KOPT-K1 (cell line): ENCODE measurements around the gene MAN2A2.
A peak's percentile ranks its signal among the peaks of the same experiment; 100 is the strongest.

ENCODE experiments used
- H3K27ac ChIP-seq: fragments of 200-600 bp; sonication (generic); 2 replicates; pipeline ENCODE4 v1.5.1; 2016; ENCODE audit warnings: antibody characterized with exemption, mild to moderate bottlenecking, low read depth, low read length; ENCODE audit not compliant: poor library complexity, severe bottlenecking
- H3K36me3 ChIP-seq: fragments of 200-600 bp; sonication (generic); 2 replicates; pipeline ENCODE4 v1.5.1; 2017; ENCODE audit warnings: antibody characterized with exemption, mild to moderate bottlenecking, low read length, moderate library complexity; ENCODE audit not compliant: insufficient read depth
- H3K9me3 ChIP-seq: fragments of 200-600 bp; sonication (generic); 2 replicates; pipeline ENCODE4 v1.5.1; 2017; ENCODE audit warnings: antibody characterized with exemption, low read length, mild to moderate bottlenecking; ENCODE audit not compliant: insufficient read depth, poor library complexity, severe bottlenecking

Gene MAN2A2

DNA sequence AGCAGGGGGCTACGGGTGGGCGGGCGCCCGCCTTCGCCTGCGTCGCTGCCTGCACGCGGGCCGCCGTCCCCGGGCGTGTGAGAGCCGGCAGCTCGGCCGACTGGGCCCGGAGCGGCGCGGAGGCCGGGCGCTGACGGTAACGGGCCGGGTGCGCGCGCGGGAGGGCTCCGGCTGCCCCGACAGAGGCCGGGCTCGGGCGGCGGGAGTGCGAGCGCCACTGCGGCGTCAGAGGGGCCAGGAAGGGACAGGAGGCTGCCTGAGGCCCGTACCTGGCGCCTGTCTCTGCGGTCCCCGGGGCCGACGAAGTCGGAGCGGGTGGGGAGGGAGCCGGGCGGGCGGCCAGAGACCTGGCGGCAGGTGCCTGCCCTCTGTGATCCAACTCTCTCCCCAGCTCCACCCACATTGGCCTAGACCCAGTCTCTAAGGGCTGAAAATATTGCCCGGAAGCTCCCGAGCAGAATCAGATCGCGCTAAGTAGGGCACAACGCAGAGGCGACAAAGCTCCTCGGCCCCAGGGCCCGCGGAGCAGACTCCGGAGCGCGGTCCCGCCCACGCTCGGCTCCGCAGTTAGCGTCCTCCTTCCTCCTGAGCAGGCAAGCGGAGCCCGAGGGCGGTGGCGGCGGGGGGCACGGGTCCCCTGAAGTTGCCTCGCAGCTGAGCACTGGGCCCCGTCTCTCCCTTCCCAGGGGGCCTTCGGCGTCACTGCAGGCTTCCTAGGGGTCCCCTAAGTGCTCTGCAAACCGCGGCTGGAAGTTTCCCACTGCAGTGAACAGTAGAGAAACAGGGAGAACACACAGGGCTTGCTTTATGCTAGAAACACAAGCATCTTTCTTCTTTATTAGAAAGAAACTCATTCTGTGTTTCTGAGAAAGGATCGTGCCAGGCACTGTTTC, at the start of gene MAN2A2:
Gene MAN2A2 (plus strand): TSS at position 463 of the 893 bp plus-strand sequence. CDS start 906 bp downstream, outside the sequence.
- H3K27ac ChIP-seq = peak within 1 kb of the TSS; percentile 67
- H3K9me3 ChIP-seq = no peaks in the 10 kb centered on the region
- peaks cover 35% of the 10 kb centered on the region for H3K36me3 ChIP-seq

DNA sequence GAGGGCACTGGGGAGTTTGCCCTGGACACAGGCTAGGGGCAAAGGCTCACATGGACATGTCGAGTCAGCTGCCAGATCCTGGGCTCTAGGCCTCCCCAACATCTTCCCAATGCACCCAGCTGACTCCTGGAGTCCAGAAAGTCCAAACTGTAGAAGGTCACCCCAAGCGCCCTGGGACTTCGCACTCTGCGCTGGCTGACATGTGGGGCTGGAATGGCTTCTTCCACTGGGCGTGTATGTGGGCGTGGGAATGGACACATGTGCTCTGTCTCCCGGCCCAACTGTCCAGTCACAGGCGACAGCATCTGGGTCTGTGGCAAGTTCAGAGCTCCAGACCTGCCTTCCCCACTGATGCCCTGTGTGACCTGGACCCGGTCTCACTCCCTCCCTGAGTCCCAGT, 48.0 kb upstream of the MAN2A2 start:
- Histone ChIP-seq H3K36me3 (no peaks in the 10 kb centered on the region), H3K27ac (no peak overlapping the region), H3K9me3 (no peaks in the 10 kb centered on the region)

DNA sequence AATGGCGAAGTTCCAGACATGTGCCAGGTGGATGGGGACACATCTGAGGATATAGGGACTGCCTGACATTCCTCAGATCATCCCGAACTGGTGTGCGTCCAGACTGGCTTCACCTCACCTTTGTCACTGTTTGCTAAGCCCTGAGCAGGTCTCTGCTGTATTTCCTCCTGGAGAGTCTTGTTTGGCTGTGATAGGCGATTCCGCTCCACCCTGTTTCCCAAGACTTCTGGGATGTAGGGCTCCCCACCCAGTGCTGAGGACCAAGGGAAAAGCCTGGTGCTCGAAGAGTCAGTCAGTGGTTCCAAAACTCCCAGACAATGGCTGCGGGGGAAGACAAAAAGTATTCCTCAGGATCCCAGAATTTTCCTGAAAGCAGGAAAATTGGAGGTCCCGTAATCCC, 45.8 kb upstream of the MAN2A2 start:
- H3K9me3 ChIP-seq = no peaks in the 10 kb centered on the region
- peak overlapping the region; percentile 58 for H3K27ac ChIP-seq
- no peaks in the 10 kb centered on the region for H3K36me3 ChIP-seq

DNA sequence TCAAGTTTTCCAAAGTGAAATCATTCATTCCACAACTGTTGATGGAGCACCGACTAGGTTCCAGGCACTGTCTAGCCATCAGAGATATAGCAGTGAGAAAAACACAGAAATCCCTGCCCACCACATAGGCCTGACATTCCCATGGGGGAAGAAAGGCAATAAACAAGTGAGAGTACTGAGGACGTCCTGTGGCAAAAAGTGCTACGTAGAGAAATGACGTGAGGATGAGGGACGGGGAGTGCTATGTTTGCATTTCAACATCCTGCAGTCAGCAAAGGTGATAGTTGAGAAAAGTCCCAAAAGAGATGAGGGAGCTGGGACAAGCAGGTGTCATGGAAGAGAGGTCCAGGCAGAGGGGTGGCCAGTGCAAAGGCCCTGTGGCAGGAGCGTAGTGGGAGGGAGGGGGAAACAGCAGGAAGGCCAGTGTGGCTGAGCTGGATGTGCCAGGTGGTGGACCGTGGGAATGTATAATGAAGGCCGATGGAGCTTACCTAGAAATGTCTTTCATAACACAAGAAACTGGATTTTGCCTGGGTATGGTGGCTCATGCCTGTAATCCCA, 45.1 kb upstream of the MAN2A2 start:
- Histone ChIP-seq H3K36me3 (no peaks in the 10 kb centered on the region), H3K9me3 (no peaks in the 10 kb centered on the region)

DNA sequence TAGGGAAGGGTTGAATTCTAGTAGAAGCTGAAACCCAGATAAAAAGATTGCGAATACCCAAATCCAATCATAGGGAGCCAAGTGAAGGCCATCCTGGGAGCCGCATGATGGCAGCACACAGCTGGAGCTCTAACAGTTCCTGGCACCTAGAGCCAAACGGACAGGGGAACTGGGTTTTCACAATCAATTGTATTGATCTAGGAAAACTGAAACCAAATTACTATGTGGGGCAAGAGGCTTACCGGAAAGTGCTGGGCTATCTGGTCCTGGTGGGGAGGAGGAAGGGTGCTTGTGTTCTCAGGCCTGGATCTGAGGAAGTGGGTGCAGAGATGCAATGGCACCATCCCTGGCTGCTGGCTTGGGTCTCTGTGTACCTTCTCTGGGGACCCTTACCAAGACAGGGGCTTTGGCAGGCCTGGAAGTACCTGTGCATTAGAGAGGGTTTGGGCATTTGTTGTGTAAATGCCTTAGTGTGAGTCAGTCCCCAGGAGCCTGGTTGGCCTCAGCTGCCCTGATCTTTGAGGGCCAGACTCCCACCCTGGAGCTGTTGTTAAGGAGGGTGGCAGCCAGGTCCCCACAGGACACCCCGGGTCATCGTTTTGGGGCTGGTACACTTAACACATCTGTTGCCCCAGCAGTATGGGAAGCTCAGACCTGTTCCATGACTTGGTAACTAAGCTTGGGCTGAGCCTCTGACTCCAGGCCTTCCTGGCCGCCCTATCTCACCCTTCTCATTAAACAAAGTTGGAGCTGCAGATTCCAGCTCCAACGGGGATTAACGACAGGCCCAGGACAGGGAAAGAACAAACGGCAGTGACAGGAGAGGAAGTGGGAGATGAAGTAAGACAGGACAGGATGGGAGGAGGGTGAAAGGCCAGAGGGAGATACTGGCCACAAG, 43.6 kb upstream of the MAN2A2 start:
- H3K9me3 ChIP-seq = no peaks in the 10 kb centered on the region
- no peaks in the 10 kb centered on the region for H3K36me3 ChIP-seq
- H3K27ac ChIP-seq = no peak overlapping the region

More for the DNA sequence above, 45.1 kb upstream of the MAN2A2 start:
- no peak overlapping the region for H3K27ac ChIP-seq

DNA sequence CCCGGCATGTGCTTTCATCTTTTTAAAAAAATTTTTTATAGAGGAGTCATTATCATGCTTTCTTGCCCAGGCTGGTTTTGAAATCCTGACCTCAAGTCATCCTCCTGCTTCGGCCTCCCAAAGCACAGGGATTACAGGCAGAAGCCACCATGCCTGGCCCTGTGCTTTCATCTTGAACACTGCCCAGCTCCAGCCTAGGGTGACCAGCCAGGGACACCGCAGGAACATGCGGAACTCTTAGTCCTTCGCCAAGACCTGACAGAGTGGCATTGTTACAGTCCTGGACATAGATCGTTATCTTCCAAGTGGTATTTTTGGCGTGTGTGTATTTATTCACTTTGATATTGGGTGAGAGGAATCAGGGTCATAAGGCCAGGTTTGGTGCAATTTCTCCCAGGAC, 42.7 kb upstream of the MAN2A2 start:
- Histone ChIP-seq H3K27ac (no peak overlapping the region), H3K36me3 (no peaks in the 10 kb centered on the region), H3K9me3 (no peaks in the 10 kb centered on the region)

DNA sequence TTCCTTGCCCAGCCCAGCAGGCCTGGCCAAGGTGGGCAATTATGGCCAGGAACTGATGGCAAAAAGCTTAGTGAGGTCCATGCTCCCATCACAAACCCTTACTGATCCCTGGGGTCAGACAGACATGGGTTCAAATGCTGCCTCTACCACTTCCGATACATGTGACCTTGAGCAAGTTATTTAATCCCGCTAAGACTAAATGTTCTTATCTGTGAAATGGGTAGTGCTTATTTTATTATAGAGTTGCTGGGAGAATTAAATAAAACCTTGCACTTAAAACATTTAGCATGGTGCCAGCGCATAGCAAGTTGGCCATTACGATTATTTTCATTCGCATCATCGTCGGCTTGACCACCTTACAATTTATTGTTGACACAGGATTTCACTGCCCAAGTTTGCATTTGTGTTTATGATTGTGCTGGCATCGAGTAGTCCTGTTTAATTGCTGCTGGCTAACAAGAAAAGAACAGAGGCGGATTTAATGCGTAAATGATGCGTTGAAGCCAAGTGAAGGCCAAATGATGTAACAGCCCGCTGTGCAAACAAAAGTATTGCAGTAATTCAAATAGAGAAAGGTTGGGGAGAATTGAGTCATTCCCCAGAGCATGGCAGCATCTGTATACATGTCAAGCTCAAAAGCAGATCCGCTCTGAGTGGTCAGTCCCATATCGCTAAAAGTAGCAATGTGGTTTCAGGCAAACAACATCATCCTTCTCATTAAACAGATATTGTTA, 42.0 kb upstream of the MAN2A2 start:
- no peaks in the 10 kb centered on the region for H3K36me3 ChIP-seq

DNA sequence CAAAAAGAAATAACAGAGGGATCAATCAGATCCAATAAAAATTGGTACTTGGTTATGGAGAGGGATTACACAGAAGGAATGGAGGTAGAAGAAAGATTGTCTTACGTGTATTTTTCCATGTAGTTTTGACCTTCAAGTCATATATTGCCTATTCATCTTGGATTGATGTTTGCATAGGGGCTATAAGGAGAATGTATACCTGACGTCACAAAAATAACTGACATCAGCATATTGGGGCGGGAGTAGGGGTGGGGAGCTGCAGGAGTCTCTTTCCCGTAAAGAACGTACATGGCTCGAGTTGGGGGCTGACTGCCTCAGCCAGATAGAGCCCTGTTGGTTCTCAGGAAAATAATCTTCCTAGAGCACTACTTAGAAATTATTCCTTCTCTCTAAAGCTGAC, 40.6 kb upstream of the MAN2A2 start:
- H3K27ac ChIP-seq = no peak overlapping the region
- H3K36me3 ChIP-seq = no peaks in the 10 kb centered on the region
- H3K9me3 ChIP-seq = no peaks in the 10 kb centered on the region

More for the DNA sequence above, 42.0 kb upstream of the MAN2A2 start:
- Histone ChIP-seq H3K27ac (no peak overlapping the region), H3K9me3 (no peaks in the 10 kb centered on the region)

DNA sequence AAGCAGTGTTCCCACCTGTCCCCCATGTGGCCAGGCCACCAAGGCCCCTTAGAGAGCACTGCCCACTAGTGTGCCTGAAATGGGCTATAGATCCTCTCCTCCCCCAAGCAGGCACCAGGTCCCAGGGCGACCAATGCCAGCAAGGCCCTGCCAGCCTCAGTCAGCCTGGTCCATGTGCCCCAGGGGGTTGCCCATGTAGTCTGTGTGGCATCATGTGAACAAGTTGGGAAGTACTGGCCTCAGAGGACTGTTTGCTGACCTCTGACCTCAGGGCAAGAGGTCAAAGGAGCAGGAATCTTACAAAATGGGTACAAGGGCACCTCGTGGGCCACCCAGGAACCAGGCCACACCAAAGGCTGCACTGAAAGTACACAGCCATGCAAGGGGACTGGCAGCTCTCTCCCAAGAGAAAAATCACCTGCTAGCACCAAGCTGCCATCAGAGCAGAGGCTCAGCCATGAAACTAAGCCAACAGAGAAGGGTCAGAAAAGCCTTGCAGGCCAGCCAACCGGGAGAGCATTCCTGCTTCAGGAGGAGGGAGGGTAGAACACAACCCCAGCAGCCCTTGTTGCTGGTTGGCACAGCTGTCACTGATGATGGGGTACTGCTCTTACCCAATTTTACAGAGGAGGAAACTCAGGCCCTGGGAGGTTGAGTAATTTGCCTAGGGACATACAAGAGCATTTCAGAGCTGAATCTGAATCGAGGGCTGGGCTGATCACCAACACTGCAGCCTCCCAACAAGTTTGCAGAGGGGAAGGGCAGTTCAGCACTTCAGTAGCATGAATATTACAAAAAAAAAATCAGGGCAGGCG, 39.9 kb upstream of the MAN2A2 start:
- Histone ChIP-seq H3K36me3 (no peaks in the 10 kb centered on the region), H3K27ac (no peak overlapping the region)

DNA sequence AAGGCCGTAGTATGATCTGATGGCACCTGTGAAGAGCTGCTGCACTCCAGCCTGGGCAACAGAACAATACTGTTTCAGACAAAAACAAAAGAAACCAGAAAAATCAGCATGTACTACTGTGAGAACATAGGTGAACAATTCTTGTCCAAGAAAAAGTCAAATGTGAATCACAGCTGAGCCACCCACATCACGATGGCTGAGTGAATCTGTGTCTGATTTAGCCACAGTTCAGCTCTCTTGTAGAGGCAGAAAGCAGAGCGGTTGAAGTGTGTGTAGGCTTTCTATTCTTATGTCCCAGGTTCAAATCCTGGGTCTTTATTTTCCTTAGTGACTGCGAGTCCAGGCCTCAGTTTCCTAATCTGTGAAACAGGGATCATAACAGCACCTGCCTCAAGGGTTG, 39.1 kb upstream of the MAN2A2 start:
- Histone ChIP-seq H3K36me3 (no peaks in the 10 kb centered on the region), H3K9me3 (no peaks in the 10 kb centered on the region), H3K27ac (no peak overlapping the region)

More for the DNA sequence above, 39.9 kb upstream of the MAN2A2 start:
- H3K9me3 ChIP-seq = no peaks in the 10 kb centered on the region

DNA sequence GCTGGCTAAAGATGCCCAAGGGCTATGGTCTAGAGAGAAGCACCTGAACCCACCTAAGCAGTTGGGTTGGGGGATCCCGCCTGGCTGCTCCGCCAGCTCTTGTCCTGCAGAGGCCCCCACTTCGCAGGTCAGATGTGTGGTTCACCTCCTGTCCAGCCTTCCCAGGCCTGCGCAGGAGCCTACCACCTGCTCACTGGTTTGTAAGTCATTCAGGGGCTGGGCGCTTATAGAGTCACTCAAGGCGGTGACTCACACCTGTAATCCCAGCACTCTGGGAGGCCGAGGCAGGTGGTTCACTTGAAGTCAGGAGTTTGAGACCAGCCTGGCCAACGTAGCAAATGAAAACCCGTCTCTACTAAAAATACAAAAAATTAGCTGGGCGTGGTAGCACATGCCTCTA, 38.6 kb upstream of the MAN2A2 start:
- Histone ChIP-seq H3K27ac (no peak overlapping the region), H3K9me3 (no peaks in the 10 kb centered on the region)

DNA sequence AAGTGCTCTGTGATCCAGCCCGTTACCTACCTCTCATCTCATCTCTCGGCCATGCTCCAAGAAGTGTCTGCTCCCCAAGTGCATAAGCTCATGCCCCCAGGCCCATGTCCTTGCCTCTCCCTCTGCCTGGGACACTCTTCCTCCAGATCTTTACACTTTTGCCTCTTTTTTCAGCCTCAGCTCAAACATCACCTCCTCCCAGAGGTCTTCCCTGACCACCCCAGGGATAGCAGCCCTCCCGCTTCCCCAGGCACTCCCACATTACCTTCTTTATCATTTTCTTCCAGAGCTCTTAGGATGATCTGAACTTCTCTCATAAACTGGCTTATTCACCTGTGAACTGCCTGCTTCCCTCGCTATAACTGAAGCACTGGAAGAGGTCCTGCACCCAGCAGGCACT, 37.4 kb upstream of the MAN2A2 start:
- no peaks in the 10 kb centered on the region for H3K36me3 ChIP-seq
- H3K9me3 ChIP-seq = no peaks in the 10 kb centered on the region
- H3K27ac ChIP-seq = no peak overlapping the region

More for the DNA sequence above, 38.6 kb upstream of the MAN2A2 start:
- H3K36me3 ChIP-seq = no peaks in the 10 kb centered on the region

DNA sequence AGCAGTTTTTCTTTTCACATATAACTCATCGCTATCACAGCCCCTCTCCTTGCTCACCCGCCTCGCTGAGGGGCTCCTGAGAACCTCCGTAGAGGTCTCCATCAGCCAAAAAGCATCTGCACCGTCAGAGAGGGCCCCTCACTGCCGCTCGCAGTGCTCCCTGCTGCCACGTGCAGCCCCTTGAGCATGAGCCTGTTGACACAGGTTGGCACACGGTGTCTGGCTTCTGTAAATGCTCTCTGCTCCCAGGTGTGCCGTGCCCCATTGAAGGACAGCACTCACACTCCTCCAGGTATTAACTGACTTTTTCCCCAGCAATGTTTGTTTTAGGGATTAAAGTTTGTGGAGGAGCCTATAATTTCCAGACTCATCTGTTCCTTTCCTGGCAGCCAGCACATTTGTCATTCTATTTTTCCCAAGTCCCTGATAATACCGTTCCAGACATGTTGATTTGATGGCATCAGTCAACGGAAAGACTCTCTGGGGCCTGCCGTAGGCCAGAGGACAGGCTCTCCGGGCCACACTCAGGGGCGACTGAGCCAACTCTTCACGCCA, 36.9 kb upstream of the MAN2A2 start:
- Histone ChIP-seq H3K27ac (no peak overlapping the region), H3K36me3 (no peaks in the 10 kb centered on the region), H3K9me3 (no peaks in the 10 kb centered on the region)

DNA sequence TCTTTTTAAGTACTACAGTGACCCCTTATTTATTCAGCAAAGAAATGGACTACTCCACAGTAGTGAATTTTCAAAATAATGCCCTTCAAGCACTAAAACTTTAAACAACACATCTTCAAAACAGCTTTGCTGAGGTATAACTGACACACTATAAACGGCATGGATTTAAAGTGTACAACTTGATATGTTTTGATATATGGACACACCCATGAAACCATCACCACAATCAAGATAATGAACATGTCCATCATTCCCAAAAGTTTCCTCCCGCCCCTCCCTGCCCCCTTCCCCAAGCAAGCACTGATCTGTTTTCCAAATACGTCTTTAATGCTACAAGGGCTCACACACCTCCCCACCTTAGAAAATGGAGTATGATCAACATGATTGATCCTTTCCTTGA, 36.3 kb upstream of the MAN2A2 start:
- Histone ChIP-seq H3K9me3 (no peaks in the 10 kb centered on the region), H3K36me3 (no peaks in the 10 kb centered on the region), H3K27ac (no peak overlapping the region)
